Ascending aorta (tissue), 2 donors: ENCODE measurements around the gene UMPS. TPM values are rescaled to one million over a fixed set of nuclear protein-coding genes. Genes with fewer than 3 reads are reported as not detected.

ENCODE experiments used
- DNase-seq, 2 donors: peaks; one replicate each; pipeline ENCODE4 v3.0.0-alpha.2; 2019; ENCODE audit warnings: low spot score in 2 of 2
- H3K27ac ChIP-seq, 2 donors: fragments of 200-600 bp; sonication (generic); one replicate each; pipeline ENCODE4 v1.5.1; 2016 to 2017; ENCODE audit warnings: mild to moderate bottlenecking in 1 of 2
- H3K27me3 ChIP-seq: fragments of 200-600 bp; sonication (generic); one replicate; pipeline ENCODE4 v1.5.1; 2017
- H3K36me3 ChIP-seq, 2 donors: fragments of 200-600 bp; sonication (generic); one replicate each; pipeline ENCODE4 v1.5.1; 2016
- H3K4me1 ChIP-seq, 2 donors: fragments of 200-600 bp; sonication (generic); one replicate each; pipeline ENCODE4 v1.5.1; 2016 to 2017; ENCODE audit warnings: mild to moderate bottlenecking in 1 of 2
- H3K4me3 ChIP-seq, 2 donors: fragments of 200-600 bp; sonication (generic); one replicate each; pipeline ENCODE4 v1.5.1; 2016 to 2017; ENCODE audit warnings: mild to moderate bottlenecking in 1 of 2
- H3K9me3 ChIP-seq, 2 donors: fragments of 200-600 bp; sonication (generic); one replicate each; pipeline ENCODE4 v1.5.1; 2016
- intact Hi-C: fragments of 100-400 bp; cut with DNase I; formaldehyde crosslinking; loops from one replicate; pipeline ENCODE4 v1.15.1; 2023
- total RNA-seq: library from RNA; depleted of rRNA; stranded (reverse); fragments of >200 nt; gene quantifications from one replicate; pipeline ENCODE4 v1.1.0, GENCODE V29; 2016
- TF ChIP-seq, protein P1 (sequence below), 3 experiments: fragments of 200-600 bp in 2 of 3; fragments of 450-650 bp in 1 of 3; sonication (generic) in 2 of 3; IDR thresholded peaks; one replicate each; pipeline ENCODE4 v1.5.1; 2016 to 2019; ENCODE audit warnings: antibody characterized with exemption in 3 of 3, mild to moderate bottlenecking in 1 of 3, moderate library complexity in 1 of 3

The UMPS gene
- total RNA-seq, result 4.5 TPM

DNA sequence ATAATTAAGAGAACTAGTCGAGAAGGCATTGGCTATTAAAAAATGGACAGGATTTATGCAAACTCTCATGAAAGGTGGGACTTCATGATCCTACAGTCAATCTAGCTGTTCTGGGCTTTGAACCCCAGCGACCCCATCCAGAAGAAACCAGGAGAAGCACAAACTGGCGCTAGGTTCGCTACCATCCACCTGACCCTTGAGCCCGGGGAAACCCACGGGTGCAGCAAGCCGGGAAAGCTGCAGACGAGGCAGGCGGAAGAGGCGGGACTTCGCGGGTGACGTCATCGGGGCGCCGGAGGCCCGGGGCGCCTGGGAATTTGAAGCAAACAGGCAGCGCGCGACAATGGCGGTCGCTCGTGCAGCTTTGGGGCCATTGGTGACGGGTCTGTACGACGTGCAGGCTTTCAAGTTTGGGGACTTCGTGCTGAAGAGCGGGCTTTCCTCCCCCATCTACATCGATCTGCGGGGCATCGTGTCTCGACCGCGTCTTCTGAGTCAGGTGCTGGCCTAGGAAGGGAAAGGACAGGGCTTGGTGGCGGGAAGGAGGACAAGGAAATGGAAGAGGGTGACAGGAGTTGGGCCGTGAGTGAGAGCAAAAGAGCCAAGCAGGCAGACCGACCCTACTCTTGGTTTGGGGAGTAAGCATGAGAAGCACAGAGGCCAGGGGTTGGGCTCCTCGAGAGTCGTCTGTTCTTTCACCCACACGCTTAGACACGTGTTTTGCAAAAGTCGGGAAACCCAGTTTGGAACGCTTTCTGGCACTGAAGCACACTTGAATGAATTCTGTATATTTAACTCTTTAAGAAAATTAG, at the start of gene UMPS:
Gene UMPS, plus strand, starts transcription at position 324 of the 812 bp plus-strand sequence. Its CDS starts 20 bp downstream, at position 344.
- intact Hi-C loops, result no loop called here
- Histone ChIP-seq H3K27ac (peak within 1 kb of the TSS; percentile 53 to 70), H3K36me3 (no peaks in the 10 kb centered on the region), H3K27me3 (no peaks in the 10 kb centered on the region), H3K9me3 (no peaks in the 10 kb centered on the region), H3K4me1 (peaks cover 3 to 17% of the 10 kb centered on the region in 2 donors), H3K4me3 (peak within 1 kb of the TSS; percentile 79 to 89)
- TF ChIP-seq, protein P1, sequence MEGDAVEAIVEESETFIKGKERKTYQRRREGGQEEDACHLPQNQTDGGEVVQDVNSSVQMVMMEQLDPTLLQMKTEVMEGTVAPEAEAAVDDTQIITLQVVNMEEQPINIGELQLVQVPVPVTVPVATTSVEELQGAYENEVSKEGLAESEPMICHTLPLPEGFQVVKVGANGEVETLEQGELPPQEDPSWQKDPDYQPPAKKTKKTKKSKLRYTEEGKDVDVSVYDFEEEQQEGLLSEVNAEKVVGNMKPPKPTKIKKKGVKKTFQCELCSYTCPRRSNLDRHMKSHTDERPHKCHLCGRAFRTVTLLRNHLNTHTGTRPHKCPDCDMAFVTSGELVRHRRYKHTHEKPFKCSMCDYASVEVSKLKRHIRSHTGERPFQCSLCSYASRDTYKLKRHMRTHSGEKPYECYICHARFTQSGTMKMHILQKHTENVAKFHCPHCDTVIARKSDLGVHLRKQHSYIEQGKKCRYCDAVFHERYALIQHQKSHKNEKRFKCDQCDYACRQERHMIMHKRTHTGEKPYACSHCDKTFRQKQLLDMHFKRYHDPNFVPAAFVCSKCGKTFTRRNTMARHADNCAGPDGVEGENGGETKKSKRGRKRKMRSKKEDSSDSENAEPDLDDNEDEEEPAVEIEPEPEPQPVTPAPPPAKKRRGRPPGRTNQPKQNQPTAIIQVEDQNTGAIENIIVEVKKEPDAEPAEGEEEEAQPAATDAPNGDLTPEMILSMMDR (IDR thresholded peaks at IDR 0.05), result no peak
- DNase-seq, result peak; percentile 65 to 92

DNA sequence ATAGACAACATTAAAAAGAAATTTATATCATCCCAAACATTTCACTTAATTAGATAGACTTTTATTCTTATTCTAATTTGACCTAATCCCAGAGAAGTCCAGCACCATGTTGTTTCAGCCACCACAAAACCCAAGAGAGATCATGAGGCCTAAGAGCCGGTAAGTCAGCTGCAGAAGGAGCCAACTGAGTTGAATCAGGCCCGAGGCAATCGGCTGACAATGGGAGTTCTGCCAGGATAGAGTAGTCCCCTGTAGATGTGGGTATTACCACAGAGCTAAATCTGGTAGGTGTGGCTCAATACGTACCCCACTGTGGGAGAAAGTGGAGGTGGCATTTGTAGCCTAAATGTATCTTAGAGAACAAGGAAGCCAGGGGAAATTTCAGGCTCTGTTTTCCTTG, 49.7 kb upstream of the UMPS start:
- Histone ChIP-seq H3K36me3 (peaks cover 24 to 59% of the 10 kb centered on the region in 2 donors), H3K27me3 (no peaks in the 10 kb centered on the region), H3K4me1 (no peaks in the 10 kb centered on the region), H3K4me3 (no peak overlapping the region), H3K27ac (no peak overlapping the region), H3K9me3 (no peaks in the 10 kb centered on the region)
- DNase-seq, result no peak
- TF ChIP-seq, protein P1 (IDR thresholded peaks at IDR 0.05), result no peak
- intact Hi-C loops, result no loop called here

- intact Hi-C loops, result no loop called here
- TF ChIP-seq, protein P1 (IDR thresholded peaks at IDR 0.05), result no peak
- peaks cover 24 to 41% of the 10 kb centered on the region in 2 donors for H3K36me3 ChIP-seq
- H3K9me3 ChIP-seq, result no peaks in the 10 kb centered on the region
- no peak overlapping the region for H3K4me3 ChIP-seq
- H3K4me1 ChIP-seq, result no peaks in the 10 kb centered on the region
- no peak overlapping the region for H3K27ac ChIP-seq
- DNase-seq, result no peak
- H3K27me3 ChIP-seq, result no peaks in the 10 kb centered on the region
These were observed 48.0 kb upstream of the UMPS start for GRCh38 chr3:124682263-124682662.

GRCh38 chr3:124684459-124684858, 45.8 kb upstream of the UMPS start:
- Histone ChIP-seq H3K27ac (no peak overlapping the region), H3K36me3 (peaks cover 9 to 19% of the 10 kb centered on the region in 2 donors), H3K27me3 (no peaks in the 10 kb centered on the region), H3K9me3 (no peaks in the 10 kb centered on the region), H3K4me3 (no peak overlapping the region), H3K4me1 (no peaks in the 10 kb centered on the region)
- TF ChIP-seq, protein P1 (IDR thresholded peaks at IDR 0.05), result no peak
- intact Hi-C loops, result no loop called here
- DNase-seq, result no peak

- no peaks in the 10 kb centered on the region for H3K4me1 ChIP-seq
- peaks cover 4 to 14% of the 10 kb centered on the region in 2 donors for H3K36me3 ChIP-seq
- no peaks in the 10 kb centered on the region for H3K9me3 ChIP-seq
- TF ChIP-seq, protein P1 (IDR thresholded peaks at IDR 0.05), result no peak
- H3K4me3 ChIP-seq, result no peak overlapping the region
- H3K27me3 ChIP-seq, result no peaks in the 10 kb centered on the region
- no peak for DNase-seq
- intact Hi-C loops, result no loop called here
- H3K27ac ChIP-seq, result no peak overlapping the region
These were observed 45.2 kb upstream of the UMPS start for GRCh38 chr3:124685067-124685466.
